ENCODE results near the gene CHRNE. TPM values are rescaled to one million over a fixed set of nuclear protein-coding genes. Genes with fewer than 3 reads are reported as not detected.

Gene CHRNE
- total and polyA plus RNA-seq, 2 of the 13 experiments (the other 11 are each of a cell fraction or from before 2014, with no cell fraction given): 0.53 to 0.59 TPM

GRCh38 chr17:4940555-4941318 lies 37.8 kb upstream of the CHRNE start (continued):
- TF ChIP-seq ZBTB2 (CRISPR knock-in tag; IDR thresholded peaks at IDR 0.05; ENCODE audit: low read depth): no peak
- no peak for TF ChIP-seq NCOA5 (CRISPR knock-in tag; IDR thresholded peaks at IDR 0.05)
- TF ChIP-seq ZNF468 (CRISPR knock-in tag; IDR thresholded peaks at IDR 0.05): no peak
- no peak for TF ChIP-seq JUN (CRISPR knock-in tag; IDR thresholded peaks at IDR 0.05)
- TF ChIP-seq ATF7 (IDR thresholded peaks at IDR 0.05): no peak
- TF ChIP-seq ATF7 (CRISPR knock-in tag; IDR thresholded peaks at IDR 0.05): no peak
- TF ChIP-seq RBFOX2 (IDR thresholded peaks at IDR 0.05; ENCODE audit: low read depth, low read length): peak; percentile 35; the same call in 1 of the 2 replicates
- 0 out of 2 replicates have a peak, but pooled peaks have one; percentile 23 for TF ChIP-seq ZSCAN29 (CRISPR knock-in tag; conservative IDR thresholded peaks at IDR 0.05)
- TF ChIP-seq ZNF337 (CRISPR knock-in tag; IDR thresholded peaks at IDR 0.05; ENCODE audit: borderline replicate concordance, low read depth): no peak
- TF ChIP-seq POLR2G (IDR thresholded peaks at IDR 0.05; ENCODE audit: low read depth, low read length): peak; percentile 6
- TF ChIP-seq ZNF350 (CRISPR knock-in tag; IDR thresholded peaks at IDR 0.05; ENCODE audit: borderline replicate concordance, low read depth): 0 out of 2 replicates have a peak, but pooled peaks have one; percentile 17
- 0 out of 2 replicates have a peak, but pooled peaks have one; percentile 28 for TF ChIP-seq JUND (CRISPR knock-in tag; IDR thresholded peaks at IDR 0.05)
- TF ChIP-seq KDM2A (CRISPR knock-in tag; IDR thresholded peaks at IDR 0.05; ENCODE audit: borderline replicate concordance, low read depth): 0 out of 2 replicates have a peak, but pooled peaks have one; percentile 39
- 0 out of 2 replicates have a peak, but pooled peaks have one; percentile 21 for TF ChIP-seq CEBPB (IDR thresholded peaks at IDR 0.05; ENCODE audit: borderline replicate concordance, low read depth, low read length)
- no peak for TF ChIP-seq GATA4 (IDR thresholded peaks at IDR 0.05; ENCODE audit: borderline replicate concordance, low read depth)
- TF ChIP-seq MEIS1 (CRISPR knock-in tag; IDR thresholded peaks at IDR 0.05; ENCODE audit: borderline replicate concordance): 0 out of 2 replicates have a peak, but pooled peaks have one; percentile 30
- TF ChIP-seq ZNF646 (CRISPR knock-in tag; IDR thresholded peaks at IDR 0.05): no peak
- TF ChIP-seq ZNF605 (CRISPR knock-in tag; IDR thresholded peaks at IDR 0.05): no peak
- TF ChIP-seq HIVEP1 (CRISPR knock-in tag; IDR thresholded peaks at IDR 0.05): 0 out of 2 replicates have a peak, but pooled peaks have one; percentile 36
- TF ChIP-seq TIGD3 (CRISPR knock-in tag; IDR thresholded peaks at IDR 0.05; ENCODE audit: borderline replicate concordance): no peak
